ENCODE measurements around the gene CFAP57. TPM values are rescaled to one million over a fixed set of nuclear protein-coding genes. Genes with fewer than 3 reads are reported as not detected.

Gene CFAP57
- total and polyA plus RNA-seq, 12 donors = 0.09 to 0.35 (median 0.16) TPM; not detected in 5

GRCh38 chr1:43184995-43185394 lies 12.9 kb downstream of the CFAP57 start:
- WGBS, 2 donors = 91 to 92% methylated on average over 3 of the region's 3 CpGs
- ATAC-seq (no peak), DNase-seq (no peak)
- Histone ChIP-seq H3K9me3 (no peaks in the 10 kb centered on the region), H3K36me3 (no peaks in the 10 kb centered on the region), H3K27ac (no peak overlapping the region), H3K27me3 (no peaks in the 10 kb centered on the region), H3K4me3 (no peak overlapping the region), H3K4me1 (no peaks in the 10 kb centered on the region)
- intact Hi-C loops (cut with DNase I) = no loop called here
- TF ChIP-seq CTCF (IDR thresholded peaks at IDR 0.05) = no peak

- WGBS, 2 donors = 55 to 90% methylated on average over 1 of the region's 1 CpG
- ATAC-seq = no peak
- Histone ChIP-seq H3K27me3 (no peaks in the 10 kb centered on the region), H3K27ac (no peak overlapping the region), H3K36me3 (no peaks in the 10 kb centered on the region), H3K9me3 (peaks cover 0 to 24% (median 0%) of the 10 kb centered on the region in 11 donors), H3K4me1 (no peaks in the 10 kb centered on the region), H3K4me3 (no peak overlapping the region)
- DNase-seq = no peak
- no peak for TF ChIP-seq CTCF (IDR thresholded peaks at IDR 0.05)
- intact Hi-C loops (cut with DNase I) = no loop called here
These were observed 16.0 kb downstream of the CFAP57 start for GRCh38 chr1:43188106-43188505.

- DNase-seq (no peak), ATAC-seq (no peak)
- no peaks in the 10 kb centered on the region for H3K36me3 ChIP-seq
- H3K27ac ChIP-seq = no peak overlapping the region
- peaks cover 0 to 36% (median 0%) of the 10 kb centered on the region in 11 donors for H3K9me3 ChIP-seq
- no peak for TF ChIP-seq CTCF (IDR thresholded peaks at IDR 0.05)
- no peak overlapping the region for H3K4me3 ChIP-seq
- no peaks in the 10 kb centered on the region for H3K27me3 ChIP-seq
- intact Hi-C loops (cut with DNase I) = no loop called here
- no peaks in the 10 kb centered on the region for H3K4me1 ChIP-seq
These were observed 22.4 kb downstream of the CFAP57 start for GRCh38 chr1:43194509-43194908.

GRCh38 chr1:43197343-43198127 lies 25.4 kb downstream of the CFAP57 start:
- Histone ChIP-seq H3K27ac (no peak overlapping the region), H3K4me3 (no peak overlapping the region), H3K27me3 (no peaks in the 10 kb centered on the region), H3K36me3 (no peaks in the 10 kb centered on the region), H3K9me3 (peaks cover 0 to 18% (median 0%) of the 10 kb centered on the region in 11 donors), H3K4me1 (no peaks in the 10 kb centered on the region)
- 82 to 88% methylated on average over 7 of the region's 7 CpGs for WGBS, 2 donors
- ATAC-seq (no peak), DNase-seq (no peak)
- TF ChIP-seq CTCF (IDR thresholded peaks at IDR 0.05) = no peak
- intact Hi-C loops (cut with DNase I) = no loop called here
